Occipital lobe (tissue), 3 donors: Measurements from ENCODE around the gene TMLHE. TPM values are rescaled to one million over a fixed set of nuclear protein-coding genes. Genes with fewer than 3 reads are reported as not detected.
"Not testable (repeated sequence)": the region's sequence is repeated elsewhere in the genome, so short reads cannot be mapped to it uniquely, and the experiment has no call there.

Experiments
- DNase-seq: peaks from one replicate; lab custom pipeline; 2025; lab: John Stamatoyannopoulos, UW
- small RNA-seq: library from RNA; depleted of rRNA; stranded (forward); fragments of <200 nt; gene quantifications from one replicate; pipeline ENCODE3, GENCODE V24; 2014
- total RNA-seq: library from RNA; depleted of rRNA; stranded (reverse); fragments of >200 nt; gene quantifications from one replicate; pipeline ENCODE4 v1.2.3, GENCODE V29; 2014

Gene TMLHE
- total RNA-seq, 1 donor from 2014 or later, result 25.9 TPM

DNA sequence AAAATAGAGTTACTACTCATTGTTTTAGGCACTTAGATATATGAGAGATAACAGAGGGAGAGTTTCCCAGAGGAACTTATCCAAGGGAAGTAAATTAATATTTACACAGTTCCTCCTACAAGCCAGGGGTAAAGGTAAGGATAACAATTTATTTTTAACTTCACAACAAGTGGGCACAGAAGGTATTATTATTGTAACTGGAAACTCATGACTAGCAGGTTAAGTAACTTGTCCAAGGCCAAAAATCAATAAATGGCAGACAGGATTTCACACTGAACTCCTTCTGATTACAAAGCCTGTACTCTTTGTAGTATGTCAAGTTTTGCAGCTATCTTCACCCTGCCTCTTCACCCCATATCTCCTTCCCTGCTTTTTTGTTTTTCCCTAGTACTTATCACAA lies 107.5 kb downstream of the TMLHE start:
- no peak for DNase-seq

DNA sequence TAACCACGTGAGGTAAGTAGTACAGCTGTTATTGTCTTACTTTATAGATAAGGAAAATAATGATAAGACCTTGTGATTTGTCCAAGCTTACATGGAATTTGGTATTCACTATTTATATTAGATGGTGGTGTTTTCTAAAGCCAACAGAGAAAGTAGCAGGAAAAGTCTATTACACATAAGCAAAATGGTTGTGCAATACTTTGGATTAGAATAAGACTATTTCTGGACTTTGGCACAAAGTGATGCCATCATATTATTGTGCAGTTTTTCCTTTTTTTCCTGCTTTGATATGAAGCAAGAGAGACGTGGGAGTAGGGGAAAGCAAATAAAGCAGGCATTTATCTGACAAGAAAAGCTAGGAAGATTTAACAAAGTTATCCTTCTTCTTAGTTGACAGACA lies 117.6 kb downstream of the TMLHE start:
- DNase-seq, result not testable (repeated sequence)

DNA sequence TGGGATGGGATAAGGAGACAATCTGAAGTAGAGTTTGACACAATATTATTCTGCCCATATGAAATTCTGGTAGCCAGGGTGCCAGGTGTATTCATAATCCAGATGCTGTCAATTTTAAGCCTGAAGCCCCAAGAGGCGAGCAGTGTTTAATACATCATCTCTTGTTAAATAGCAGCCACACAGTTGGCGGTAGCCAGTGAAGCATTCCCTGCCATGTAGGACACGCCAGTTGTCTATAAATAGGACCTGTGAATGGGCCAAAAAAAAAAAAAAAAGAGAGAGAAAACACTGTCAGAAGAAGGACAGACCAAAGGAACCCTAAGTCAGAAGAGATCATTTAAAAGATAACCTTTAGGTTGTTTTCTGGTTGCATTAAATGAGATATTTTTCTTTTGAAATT lies 121.3 kb downstream of the TMLHE start:
- not testable (repeated sequence) for DNase-seq

DNA sequence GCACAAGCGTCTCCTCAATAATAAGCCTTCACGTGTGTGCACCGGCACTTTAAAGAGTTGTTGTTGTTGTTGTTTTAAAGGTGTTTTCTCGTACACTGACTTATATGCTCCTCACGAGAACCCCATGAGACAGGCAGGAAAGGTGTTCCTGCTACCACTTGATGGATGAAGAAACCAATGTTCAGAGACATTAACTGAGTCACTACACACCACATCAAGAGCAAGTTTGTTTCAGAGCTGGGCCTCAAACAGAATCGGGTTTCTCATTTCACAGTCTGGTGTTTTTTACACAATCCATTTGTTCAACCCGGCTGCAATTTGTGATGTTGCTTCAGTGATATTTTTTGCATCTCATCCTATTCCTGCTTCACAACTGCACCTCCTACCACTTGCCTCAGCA lies 135.6 kb downstream of the TMLHE start:
- DNase-seq, result not testable (repeated sequence)

DNA sequence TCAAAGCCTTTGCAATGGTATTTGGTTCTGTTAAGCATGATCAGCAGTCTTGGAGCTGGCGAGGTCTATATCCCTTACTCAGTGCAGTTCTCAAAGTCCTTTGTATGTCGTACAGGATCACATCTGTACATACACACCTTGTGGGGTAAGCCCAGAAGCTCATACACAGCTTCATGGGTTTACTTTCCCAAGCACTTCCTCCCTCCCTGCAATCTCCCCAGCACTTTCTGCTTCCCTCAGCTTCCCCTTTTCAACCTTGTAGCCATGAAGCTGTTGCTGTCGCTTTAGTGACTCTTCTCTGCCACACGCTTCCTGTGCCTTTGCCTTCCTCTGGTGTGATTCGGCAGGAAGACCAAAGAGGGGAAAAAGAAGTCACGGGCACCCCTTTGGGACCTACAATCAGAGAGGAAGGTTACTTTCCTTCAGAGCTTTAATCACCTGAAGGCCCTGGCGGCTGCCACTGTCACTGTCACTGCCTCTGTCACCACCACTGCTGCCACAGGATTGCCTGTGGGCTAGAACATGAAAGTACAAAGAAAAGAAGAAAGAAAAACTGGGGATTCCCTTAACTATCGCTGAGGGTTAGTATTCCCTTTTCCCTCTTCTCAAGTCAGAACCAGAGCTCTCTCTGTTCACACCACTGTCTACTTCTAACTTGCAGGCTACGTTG lies 146.3 kb downstream of the TMLHE start:
- DNase-seq, result not testable (repeated sequence)

DNA sequence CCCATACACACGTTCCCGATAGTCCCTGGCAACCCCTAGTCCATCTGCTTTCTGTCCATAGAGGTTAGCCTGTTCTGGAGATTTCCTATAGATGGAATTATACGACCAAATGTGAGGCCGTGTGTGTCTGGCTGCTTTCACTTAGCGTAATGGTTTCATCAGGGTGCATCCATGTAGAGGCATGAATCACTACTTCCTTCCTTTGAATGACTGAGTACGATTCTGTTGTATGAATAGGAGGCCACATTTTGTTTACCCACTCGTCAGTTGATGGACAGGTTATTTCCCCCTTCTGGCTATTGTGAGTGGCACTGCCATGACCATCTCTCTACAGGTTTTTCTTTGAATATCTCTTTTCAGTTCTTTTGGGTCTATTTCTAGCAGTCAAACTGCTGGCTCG lies 152.3 kb downstream of the TMLHE start:
- not testable (repeated sequence) for DNase-seq

DNA sequence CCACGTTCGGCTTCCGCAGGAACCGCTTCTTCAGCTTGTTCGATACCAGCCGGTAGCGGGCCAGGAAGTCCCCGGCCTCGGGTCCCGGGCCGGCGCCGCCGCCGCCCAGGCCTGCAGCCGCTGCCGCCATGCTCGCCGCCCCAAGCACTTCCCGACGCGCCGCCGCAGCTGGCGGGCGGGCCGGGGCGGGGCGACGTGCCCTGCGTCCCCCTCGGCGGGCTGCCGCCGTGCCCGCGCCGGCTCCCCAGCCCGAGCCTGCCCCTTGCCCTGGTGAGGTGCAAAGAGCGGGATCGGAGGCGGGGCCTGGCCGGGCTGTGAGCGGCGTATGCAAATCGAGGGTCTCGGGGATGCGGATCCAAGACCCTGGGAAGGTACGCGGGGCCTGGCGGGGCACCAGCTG lies 154.3 kb downstream of the TMLHE start, which contains the start of gene F8A3:
TSS of gene F8A3 (minus strand) at position 150 of the 400 bp plus-strand sequence. CDS start at position 130, 20 bp downstream.
- not testable (repeated sequence) for DNase-seq

DNA sequence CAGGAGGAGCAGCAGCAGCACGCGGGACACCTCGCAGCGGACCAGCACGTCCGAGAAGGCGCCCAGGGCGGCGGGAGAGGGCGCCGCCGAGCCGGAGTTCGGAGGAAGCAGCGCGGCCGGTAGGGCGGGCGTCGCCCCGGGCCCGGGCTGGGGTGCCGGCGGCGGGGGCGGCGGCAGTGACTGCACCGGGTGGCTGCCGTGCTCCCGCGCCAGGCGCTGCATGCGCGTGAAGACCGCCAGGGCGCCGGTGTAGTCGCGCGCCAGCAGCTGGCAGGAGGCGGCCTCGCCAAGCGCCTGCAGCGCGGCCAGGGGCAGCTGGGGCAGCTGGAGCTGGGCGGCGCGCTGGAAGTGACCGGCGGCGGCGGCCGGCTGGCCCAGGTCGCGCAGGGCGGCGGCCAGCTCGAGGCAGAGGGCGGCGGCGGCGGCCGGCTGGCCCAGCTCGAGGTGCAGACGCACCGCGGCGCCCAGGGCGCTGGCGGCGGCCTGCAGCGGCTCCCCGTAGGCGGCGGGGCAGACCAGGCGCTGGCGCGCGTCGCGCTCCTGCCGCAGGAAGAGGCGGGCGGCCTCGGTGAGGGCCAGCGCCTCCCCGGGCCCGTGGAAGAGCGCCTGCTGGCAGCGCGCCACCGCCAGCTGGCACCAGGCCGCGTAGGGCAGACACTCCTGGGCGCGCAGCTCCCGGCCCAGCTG lies 154.8 kb downstream of the TMLHE start:
- not testable (repeated sequence) for DNase-seq

DNA sequence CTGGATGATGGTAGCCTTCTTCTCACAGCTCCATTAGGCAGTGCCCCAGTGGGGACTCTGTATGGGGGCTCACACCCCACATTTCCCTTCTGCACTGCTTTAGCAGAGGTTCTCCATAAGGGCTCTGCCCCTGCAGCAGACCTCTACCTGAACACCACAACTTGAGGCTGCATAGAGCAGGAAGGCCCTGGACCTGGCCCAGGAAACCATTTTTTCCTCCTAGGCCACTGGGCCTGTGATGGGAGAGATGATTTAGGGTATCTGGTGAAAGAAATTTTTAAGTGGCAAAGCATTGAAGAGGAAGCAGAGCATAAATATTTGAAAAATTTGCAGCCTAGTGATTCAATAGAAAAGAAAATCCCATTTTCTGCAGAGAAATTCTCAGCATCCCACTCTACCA lies 171.7 kb downstream of the TMLHE start:
- DNase-seq, result no peak

Small RNA genes within 50 kb of the gene (small RNA-seq; reads per million reads assigned to genes)
- not detected for gene MIR1184-3

Other genes with a start within 250 kb of the TMLHE start
- gene F8A2, start 230.9 kb downstream of the TMLHE start, total RNA-seq, result not detected
- gene F8A3, start 154.3 kb downstream of the TMLHE start, total RNA-seq, result 1.6 TPM
- 2.7 TPM for gene SPRY3, start 366 bp downstream of the TMLHE start, total RNA-seq